Stimulated activated CD8-positive, alpha-beta memory T cell treated with anti-CD3 and anti-CD28 coated beads, Interleukin-2, amount 100 ng/mL, for 48 hours (primary cell): ENCODE results near the gene CHN1.

ENCODE experiments used
- DNase-seq, 2 donors: peaks; one replicate each; pipeline ENCODE4 v3.0.0-alpha.2; 2020; ENCODE audit warnings: low read depth in 2 of 2

CHN1 gene

GRCh38 chr2:174924061-174924693 is 81.0 kb downstream of the CHN1 start:
- DNase-seq: no peak

- no peak for DNase-seq
These were observed 85.1 kb downstream of the CHN1 start for GRCh38 chr2:174919947-174920595.

DNA sequence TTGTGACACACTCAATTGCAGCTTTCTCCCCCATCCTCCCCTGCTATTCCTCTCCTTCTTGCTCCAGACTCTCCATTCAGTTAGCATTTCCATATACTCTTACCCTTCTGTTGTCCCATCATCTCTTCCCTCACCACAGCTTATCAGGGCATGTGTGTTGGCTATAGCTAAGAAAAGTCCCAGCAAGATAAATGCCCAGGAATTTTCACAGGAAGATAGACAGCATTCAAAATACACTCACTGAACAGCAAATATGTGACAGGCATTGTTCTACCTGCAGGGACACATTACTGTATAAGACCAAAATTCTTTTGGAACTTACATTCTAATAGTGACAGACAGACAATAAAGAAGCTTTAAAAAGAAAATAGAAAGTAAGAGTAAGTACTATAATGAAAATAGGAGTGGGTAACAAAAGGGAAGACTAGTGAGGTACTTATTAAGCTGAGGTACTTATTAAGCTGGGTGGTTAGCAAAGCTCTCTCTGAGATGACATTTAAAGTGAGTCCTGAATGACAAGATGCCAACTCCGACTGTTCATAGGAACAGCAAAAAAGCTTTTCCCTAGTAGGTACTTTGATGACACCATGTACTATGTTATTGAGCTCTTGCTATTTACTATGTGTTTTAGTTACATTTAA is 86.2 kb downstream of the CHN1 start:
- DNase-seq: no peak

- DNase-seq: no peak
These were observed 88.8 kb downstream of the CHN1 start for GRCh38 chr2:174916270-174916930.

- DNase-seq: no peak
These were observed 90.1 kb downstream of the CHN1 start for GRCh38 chr2:174914853-174915760.

DNA sequence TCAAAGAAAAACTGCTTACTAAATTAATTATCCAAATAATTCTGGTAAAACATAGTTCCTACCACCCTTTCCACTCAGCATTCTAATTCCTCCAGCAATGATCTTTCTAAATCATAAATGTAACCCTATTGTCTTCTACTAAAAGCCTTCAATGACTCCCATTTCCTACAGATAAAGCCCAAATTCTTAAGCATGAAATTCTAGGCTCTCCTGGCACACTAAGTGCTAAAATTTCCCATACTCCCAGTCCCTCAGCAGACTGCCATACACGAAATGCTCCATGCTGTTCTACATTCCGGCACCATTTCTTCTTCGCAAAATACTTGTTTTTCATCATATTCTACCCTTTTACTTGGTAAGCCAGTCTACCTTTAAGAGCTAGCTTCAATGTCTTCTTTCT is 96.9 kb downstream of the CHN1 start:
- no peak for DNase-seq

GRCh38 chr2:174903264-174903556 is 102.0 kb downstream of the CHN1 start:
- DNase-seq: no peak

DNA sequence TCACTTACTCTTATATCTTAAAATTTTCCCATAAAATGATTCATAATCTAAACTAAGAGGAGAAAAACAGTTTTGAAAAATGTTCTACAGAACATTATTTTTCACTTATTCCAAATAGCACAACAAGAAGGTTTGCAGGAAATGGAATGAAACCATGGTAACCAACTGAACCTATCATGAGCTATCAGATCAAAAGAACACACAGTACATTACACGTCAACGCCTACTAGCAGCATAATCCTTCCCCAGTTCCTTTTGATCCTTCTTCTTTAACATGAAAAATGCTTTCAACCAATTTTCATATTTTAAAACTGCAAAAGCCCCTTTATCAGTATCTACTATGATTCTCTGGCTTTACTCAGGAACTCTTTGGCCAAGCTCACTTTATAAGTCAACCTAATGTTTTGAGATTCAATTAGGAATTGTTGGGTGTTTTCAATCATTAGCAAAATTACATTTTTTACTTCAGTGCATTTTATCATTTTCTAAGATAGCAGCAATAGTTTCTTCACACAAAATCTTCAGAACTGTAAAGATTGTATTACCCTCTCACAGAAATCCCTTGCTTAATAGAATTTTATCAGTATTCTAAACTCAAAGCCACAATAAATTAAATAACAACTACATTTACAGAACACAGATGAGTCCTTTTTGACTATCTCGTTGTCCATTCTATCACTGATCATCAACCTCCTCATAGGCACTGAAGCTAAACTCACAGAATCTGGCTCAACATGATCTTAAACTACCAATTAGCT is 102.5 kb downstream of the CHN1 start:
- DNase-seq: no peak

- DNase-seq: no peak
These were observed 104.1 kb downstream of the CHN1 start for GRCh38 chr2:174901075-174901474.

GRCh38 chr2:174897286-174897685 is 107.9 kb downstream of the CHN1 start:
- no peak for DNase-seq

DNA sequence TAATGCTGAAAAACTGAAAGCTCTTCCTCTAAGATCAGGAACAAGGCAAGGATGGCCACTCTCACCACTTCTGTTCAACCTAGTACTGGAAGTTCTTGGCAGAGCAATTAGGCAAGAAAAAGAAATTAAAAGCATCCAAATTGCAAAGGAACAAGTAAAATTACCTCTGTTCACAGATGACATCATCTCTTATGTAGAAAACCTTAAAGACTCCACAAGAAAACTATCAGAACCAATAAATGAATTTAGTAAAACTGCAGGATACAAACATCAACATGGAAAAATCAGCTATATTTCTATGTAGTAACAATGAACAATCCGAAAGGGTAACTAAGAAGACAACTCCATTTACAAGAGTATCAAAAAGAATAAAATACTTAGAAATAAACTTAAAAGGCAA is 112.2 kb downstream of the CHN1 start:
- DNase-seq: no peak

DNA sequence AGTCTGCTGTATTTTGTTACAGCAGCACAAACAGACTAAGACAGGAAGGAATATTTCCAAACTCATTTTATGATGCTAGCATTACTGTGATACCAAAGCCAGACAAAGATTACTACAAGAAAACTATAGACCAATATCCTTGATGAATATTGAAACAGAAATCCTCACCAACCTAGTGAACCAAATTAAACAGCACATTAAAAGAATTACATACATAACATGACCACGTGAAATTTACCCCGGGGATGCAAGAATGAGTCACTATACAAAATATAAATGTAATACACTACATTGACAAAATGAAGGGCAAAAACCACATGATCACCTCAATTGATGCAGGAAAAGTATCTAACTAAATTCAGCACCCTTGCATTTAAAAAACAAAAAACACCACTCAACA is 112.6 kb downstream of the CHN1 start:
- no peak for DNase-seq

DNA sequence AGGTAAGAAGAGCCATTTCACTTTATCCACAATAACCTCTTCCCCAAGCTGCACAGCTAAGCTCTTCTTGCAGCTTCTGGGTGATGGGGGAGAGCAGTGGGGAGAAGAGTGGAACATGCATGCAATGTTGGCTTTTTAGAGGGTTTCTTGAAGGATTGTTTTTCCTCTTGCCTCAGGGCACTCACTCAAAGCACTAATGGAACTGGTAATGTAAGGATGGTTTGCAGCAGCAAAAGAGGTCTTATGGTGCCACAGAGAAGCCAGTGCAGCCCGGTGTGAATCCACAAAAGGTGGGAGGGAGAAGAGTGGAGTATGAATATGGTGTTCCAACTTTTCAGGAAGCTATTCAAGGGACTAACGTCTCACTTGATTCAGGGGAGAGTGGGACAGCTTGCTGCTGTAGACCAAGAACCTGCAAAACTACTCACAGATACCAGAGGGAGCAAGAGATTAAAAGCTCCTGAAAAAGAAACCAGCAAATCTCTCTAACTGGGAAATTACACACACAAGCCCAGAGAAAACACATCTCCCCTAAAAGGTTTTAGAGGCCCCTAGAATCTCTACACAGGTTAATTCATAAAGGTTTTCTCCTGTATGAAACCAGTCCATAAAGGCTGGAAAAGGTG is 116.4 kb downstream of the CHN1 start:
- no peak for DNase-seq

DNA sequence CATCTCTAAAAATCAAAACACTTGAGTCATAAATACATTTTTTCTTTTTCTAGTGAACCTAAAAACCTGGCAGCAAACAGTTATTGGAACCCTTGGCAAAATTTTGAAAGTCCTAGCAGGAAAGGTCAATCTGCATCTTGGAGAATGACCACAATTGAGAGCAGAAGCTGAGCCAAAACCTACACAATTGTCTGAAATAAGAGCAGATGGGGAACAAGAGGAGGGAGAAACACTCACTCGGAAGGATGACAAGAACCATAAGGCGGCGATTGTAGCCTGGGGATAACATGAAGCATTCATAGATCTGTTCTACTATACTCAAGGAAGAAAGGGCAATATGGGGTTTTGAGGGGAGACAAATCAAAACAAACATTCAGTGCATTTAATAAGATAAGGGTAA is 117.0 kb downstream of the CHN1 start:
- DNase-seq: no peak

DNA sequence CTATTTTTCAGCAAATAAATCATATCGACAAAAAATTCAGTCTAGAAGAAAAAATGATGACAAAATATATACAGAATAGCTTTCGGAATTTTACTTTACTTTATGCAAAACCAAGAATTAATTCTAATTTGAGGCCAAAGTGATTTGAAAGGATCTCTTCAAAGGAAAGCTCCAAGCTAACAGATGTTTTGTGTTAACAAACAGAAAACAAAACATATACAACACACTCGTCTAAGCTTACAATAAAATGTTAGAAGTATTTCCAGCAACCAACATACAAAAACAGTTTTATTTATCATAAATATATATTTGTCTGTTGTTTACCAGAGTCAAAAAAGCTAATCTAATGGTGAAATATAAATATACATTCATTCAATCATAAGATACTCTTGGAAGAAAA is 122.8 kb downstream of the CHN1 start:
- DNase-seq: no peak

DNA sequence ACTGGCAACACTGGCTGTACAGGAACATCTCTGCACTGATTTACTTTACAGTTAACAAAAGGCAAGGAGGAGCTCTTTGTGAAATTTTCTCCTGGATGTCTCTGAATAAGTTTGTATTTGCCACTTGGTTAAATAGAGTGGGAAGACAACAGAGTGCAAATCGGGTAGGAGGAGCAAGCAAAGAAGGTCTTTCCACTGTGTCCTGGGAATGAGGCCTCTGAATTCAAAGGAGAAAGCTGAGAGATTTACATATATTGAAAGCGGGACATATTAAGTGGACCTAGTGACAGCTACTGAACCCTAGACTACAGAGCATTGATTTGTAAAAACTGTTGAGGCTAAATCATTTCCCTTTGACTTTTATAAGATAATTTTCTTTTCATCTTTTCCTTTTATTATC is 123.5 kb downstream of the CHN1 start:
- no peak for DNase-seq

GRCh38 chr2:174878537-174879147 is 126.5 kb downstream of the CHN1 start:
- no peak for DNase-seq

DNA sequence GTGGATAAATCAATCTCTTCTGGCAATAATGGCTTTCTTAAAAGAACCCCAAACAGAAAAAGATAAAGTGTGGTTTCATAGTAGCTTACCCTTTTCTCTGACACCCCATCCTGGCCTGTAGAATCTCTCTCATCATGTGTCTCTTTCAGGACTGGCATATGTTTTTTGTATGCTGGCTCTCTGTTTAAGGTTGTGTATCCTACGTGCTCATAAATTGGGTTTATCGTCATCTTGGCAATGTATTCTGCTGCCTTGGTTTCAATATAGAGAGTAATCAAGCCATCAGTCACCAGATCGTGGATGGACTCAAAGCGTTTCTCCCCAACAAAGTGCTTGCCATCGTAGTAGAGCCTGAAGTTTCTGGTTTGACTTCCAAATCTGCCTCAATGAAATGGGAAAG is 127.4 kb downstream of the CHN1 start:
- no peak for DNase-seq

DNA sequence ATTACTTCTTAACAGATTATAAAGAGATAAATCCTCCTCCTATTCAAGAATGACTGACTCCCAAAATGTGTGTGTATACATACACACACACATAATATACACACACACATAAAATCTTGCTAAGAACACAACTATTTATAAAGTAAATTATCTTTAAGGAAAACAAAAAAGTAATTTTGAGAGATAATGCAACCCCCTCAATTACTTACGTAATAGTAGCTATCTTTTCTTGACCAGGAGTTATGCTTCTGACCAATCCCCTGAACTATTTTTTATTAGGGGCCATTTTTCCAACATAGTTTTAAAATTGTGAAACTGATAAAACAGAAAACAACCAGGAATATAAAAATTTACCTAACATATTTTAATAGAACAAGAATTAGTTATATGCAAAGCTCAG is 127.9 kb downstream of the CHN1 start:
- no peak for DNase-seq

GRCh38 chr2:174874085-174874484 is 131.1 kb downstream of the CHN1 start:
- no peak for DNase-seq
